Stomach smooth muscle (tissue), 2 donors: ENCODE data around the gene PSMD14.

Experiments used
- H3K27ac ChIP-seq: one replicate; pipeline ENCODE4 v1.7.0; 2013; ENCODE audit warnings: mild to moderate bottlenecking, low read length, inconsistent platforms
- H3K27me3 ChIP-seq, 2 donors: one replicate each; pipeline ENCODE4 v1.7.0; 2013; ENCODE audit warnings: low read length in 2 of 2; ENCODE audit not compliant: insufficient read depth in 2 of 2, control insufficient read depth in 1 of 2
- H3K36me3 ChIP-seq, 2 donors: one replicate each; pipeline ENCODE4 v1.7.0; 2013; ENCODE audit warnings: low read length in 2 of 2; ENCODE audit not compliant: control insufficient read depth in 2 of 2, insufficient read depth in 2 of 2
- H3K4me1 ChIP-seq: one replicate; pipeline ENCODE4 v1.7.0; 2013; ENCODE audit warnings: low read length; ENCODE audit not compliant: control insufficient read depth, insufficient read depth
- H3K4me3 ChIP-seq, 2 donors: one replicate each; pipeline ENCODE4 v1.7.0; 2013; ENCODE audit warnings: low read length in 2 of 2
- H3K9ac ChIP-seq, 2 donors: one replicate each; pipeline ENCODE4 v1.7.0; 2013; ENCODE audit warnings: low read length in 2 of 2, mild to moderate bottlenecking in 1 of 2
- H3K9me3 ChIP-seq, 2 donors: one replicate each; pipeline ENCODE4 v1.7.0; 2013; ENCODE audit warnings: low read length in 2 of 2; ENCODE audit not compliant: control insufficient read depth in 2 of 2
- donor health status: healthy.
- donor health status: Pancreatic carcinoma.

Gene PSMD14

DNA sequence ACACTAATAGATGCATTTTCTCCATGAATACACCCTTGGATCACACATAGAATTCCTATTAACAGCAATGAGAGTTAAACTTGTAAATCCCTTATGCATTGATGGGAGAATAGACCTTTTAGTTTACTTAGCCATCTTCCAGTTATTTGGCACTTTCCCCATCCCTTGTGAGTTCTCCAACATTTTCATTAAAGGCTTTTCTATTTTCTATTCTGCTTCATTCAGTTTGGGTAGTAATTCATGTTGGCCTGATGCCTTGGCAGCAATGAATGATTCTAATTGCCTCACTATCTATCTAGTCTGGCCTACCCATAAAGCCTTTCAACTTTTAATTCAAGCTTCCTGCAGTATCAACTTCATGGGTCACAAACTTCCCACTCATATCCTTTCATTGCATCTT, 140.2 kb downstream of the PSMD14 start:
- no peak overlapping the region for H3K9ac ChIP-seq
- no peaks in the 10 kb centered on the region for H3K27me3 ChIP-seq
- H3K4me3 ChIP-seq: no peak overlapping the region
- H3K9me3 ChIP-seq: no peaks in the 10 kb centered on the region
- no peaks in the 10 kb centered on the region for H3K36me3 ChIP-seq
- H3K4me1 ChIP-seq: no peaks in the 10 kb centered on the region
- H3K27ac ChIP-seq: no peak overlapping the region
